Epithelial cell of proximal tubule (primary cell): ENCODE data around the gene COL7A1. TPM values are rescaled to one million over a fixed set of nuclear protein-coding genes. Genes with fewer than 3 reads are reported as not detected.

Source experiments
- DNase-seq: peaks from one replicate; pipeline ENCODE4 v3.0.0-alpha.2; 2011; ENCODE audit warnings: low read depth
- H3K4me3 ChIP-seq: 2 replicates; pipeline ENCODE4 v1.5.1; 2011; ENCODE audit warnings: low read depth, mild to moderate bottlenecking, low read length
- CTCF ChIP-seq: conservative IDR thresholded peaks from 2 replicates; pipeline ENCODE4 v1.5.1; 2012; ENCODE audit warnings: low read depth, mild to moderate bottlenecking, low read length
- total RNA-seq: library from RNA; depleted of rRNA; stranded (reverse); fragments of >200 nt; gene quantifications from 2 replicates; pipeline ENCODE4 v1.2.3, GENCODE V29; 2015

COL7A1 gene
- total RNA-seq, 1 donor from 2014 or later, result 211 TPM

GRCh38 chr3:48521635-48522034 lies 73.5 kb downstream of the COL7A1 start:
- H3K4me3 ChIP-seq, result no peak overlapping the region
- no peak for TF ChIP-seq CTCF
- DNase-seq, result no peak

GRCh38 chr3:48519277-48519643 lies 75.9 kb downstream of the COL7A1 start:
- TF ChIP-seq CTCF, result no peak
- no peak for DNase-seq
- no peak overlapping the region for H3K4me3 ChIP-seq

- no peak for DNase-seq
- no peak overlapping the region for H3K4me3 ChIP-seq
- no peak for TF ChIP-seq CTCF
These were observed 76.4 kb downstream of the COL7A1 start for GRCh38 chr3:48518638-48519276.

- H3K4me3 ChIP-seq, result no peak overlapping the region
- no peak for TF ChIP-seq CTCF
- DNase-seq, result no peak
These were observed 77.1 kb downstream of the COL7A1 start for GRCh38 chr3:48518069-48518468.

GRCh38 chr3:48516571-48516970 lies 78.6 kb downstream of the COL7A1 start:
- no peak for TF ChIP-seq CTCF
- H3K4me3 ChIP-seq, result no peak overlapping the region
- no peak for DNase-seq

- no peak for DNase-seq
- TF ChIP-seq CTCF, result no peak
- no peak overlapping the region for H3K4me3 ChIP-seq
These were observed 80.5 kb downstream of the COL7A1 start for GRCh38 chr3:48514431-48515227.

Other genes with a start within 250 kb of the COL7A1 start
- 0.23 TPM in 1 of 2 replicates, not detected in the other for gene FBXW12, start 223.1 kb downstream of the COL7A1 start, total RNA-seq
- 75.7 and 106 TPM in 2 replicates for gene PLXNB1, start 165.2 kb downstream of the COL7A1 start, total RNA-seq
- gene CCDC51, start 155.2 kb downstream of the COL7A1 start, total RNA-seq, result 22.0 and 26.9 TPM in 2 replicates
- 573 and 687 TPM in 2 replicates for gene TMA7, start 155.1 kb downstream of the COL7A1 start, total RNA-seq
- 5.9 and 9.8 TPM in 2 replicates for gene ATRIP, start 148.6 kb downstream of the COL7A1 start, total RNA-seq
- 188 and 209 TPM in 2 replicates for gene SHISA5, start 91.2 kb downstream of the COL7A1 start, total RNA-seq
- 8.8 and 19.3 TPM in 2 replicates for gene PFKFB4, start 38.5 kb downstream of the COL7A1 start, total RNA-seq
- 4.8 and 6.6 TPM in 2 replicates for gene UCN2, start 31.5 kb downstream of the COL7A1 start, total RNA-seq
- 348 and 432 TPM in 2 replicates for gene UQCRC1, start 14.3 kb upstream of the COL7A1 start, total RNA-seq
- gene TMEM89, start 26.4 kb upstream of the COL7A1 start, total RNA-seq, result not detected in 2 replicates
- 26.3 and 33.4 TPM in 2 replicates for gene SLC26A6, start 40.1 kb upstream of the COL7A1 start, total RNA-seq
- gene CELSR3, start 67.6 kb upstream of the COL7A1 start, total RNA-seq, result 0.87 and 2.5 TPM in 2 replicates
- 34.4 and 45.5 TPM in 2 replicates for gene NCKIPSD, start 90.6 kb upstream of the COL7A1 start, total RNA-seq
- gene IP6K2, start 121.9 kb upstream of the COL7A1 start, total RNA-seq, result 75.1 and 87.9 TPM in 2 replicates